NCI-H2196 treated with DMSO at 0.1 percent for 48 hours (cell line): ENCODE measurements around the gene CDC42BPG.
A peak's percentile ranks its signal among the peaks of the same experiment; 100 is the strongest.

Experiments
- DNase-seq: peaks from one replicate; lab custom pipeline; 2025; ENCODE audit not compliant: unreplicated experiment; lab: John Stamatoyannopoulos, UW

Gene CDC42BPG

DNA sequence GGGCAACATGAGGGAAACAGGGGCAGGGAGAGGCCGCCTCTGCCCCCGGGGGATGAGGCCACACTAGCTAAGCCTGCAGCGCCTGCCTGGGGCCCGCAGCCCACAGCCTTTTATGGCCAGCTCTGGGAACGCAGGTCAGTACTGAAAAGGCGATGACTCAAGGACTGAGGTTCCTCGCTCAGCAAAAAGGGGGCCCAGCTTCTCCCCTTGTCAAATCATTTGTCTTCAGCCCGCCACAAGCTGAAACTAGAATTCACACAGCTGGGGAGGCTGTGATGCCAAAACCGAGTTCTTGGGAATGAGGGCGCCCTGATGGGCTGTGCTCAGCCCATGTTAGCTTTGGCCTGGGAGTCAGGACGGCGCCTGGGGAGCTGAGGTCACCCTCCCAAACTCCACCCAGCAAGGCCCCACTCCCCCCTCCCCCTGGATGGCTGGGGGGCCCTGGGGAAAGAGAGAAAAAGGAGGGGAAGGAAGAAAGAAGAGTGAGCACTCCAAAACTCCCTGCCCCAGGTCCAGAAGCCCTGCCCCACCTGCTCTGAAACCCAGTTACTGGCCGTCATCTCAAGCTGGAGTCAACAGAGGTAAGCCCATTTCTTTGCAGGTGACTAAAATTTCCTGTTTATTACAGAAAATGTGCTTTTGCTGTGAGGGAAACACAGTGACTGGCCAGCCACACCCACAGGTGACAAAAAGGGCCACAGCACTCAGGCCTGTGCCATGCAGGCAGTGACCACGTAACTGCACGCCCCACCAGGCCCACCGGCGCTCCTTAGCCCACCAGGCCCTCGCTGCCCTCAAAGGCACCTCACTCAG is 20.2 kb upstream of the CDC42BPG start:
- DNase-seq = no peak

DNA sequence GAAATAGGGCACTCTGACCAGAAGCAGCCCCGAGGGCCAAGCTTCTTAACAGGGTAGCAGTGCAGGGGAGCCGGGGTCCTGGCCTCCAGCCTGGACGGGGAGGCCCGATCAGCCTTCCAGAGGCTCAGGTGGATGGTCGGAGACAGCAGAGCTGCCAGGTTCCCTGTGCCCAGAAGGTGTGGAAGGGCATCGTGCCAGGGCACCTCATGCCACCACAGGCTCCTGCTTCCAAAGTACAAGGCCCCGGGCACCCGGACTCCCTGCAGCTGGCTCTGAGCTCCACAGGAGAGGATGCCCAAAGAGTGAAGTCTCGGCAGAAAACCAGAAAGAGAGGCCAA is 19.7 kb upstream of the CDC42BPG start:
- no peak for DNase-seq

- no peak for DNase-seq
Measured at GRCh38 chr11:64863391-64864060, 19.1 kb upstream of the CDC42BPG start.

DNA sequence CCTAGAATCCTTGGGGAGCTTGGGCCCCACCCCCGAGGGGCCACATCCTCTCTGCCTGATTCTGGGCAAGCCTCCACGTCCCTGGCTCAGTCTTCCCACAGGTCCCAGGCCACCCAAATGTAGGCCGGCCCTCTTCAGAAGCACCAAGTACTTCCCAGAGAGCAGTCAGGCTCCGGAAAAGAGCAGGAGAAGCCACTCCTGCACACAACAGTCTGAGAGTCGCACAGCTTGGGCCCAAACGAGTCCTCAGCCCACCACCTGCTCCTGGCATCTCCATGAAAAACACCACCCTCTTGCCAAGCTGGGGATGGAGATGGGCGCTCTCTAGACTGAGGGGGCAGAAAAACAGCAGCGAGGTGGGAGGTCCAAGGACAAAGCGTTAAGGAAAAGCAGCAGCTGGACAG is 18.5 kb upstream of the CDC42BPG start:
- no peak for DNase-seq

GRCh38 chr11:64861227-64861975 is 16.9 kb upstream of the CDC42BPG start:
- DNase-seq = no peak

- DNase-seq = no peak
Measured at GRCh38 chr11:64859542-64860414, 15.3 kb upstream of the CDC42BPG start.

- no peak for DNase-seq
Measured at GRCh38 chr11:64858467-64859263, 14.2 kb upstream of the CDC42BPG start.

GRCh38 chr11:64857485-64857884 is 13.0 kb upstream of the CDC42BPG start:
- no peak for DNase-seq

DNA sequence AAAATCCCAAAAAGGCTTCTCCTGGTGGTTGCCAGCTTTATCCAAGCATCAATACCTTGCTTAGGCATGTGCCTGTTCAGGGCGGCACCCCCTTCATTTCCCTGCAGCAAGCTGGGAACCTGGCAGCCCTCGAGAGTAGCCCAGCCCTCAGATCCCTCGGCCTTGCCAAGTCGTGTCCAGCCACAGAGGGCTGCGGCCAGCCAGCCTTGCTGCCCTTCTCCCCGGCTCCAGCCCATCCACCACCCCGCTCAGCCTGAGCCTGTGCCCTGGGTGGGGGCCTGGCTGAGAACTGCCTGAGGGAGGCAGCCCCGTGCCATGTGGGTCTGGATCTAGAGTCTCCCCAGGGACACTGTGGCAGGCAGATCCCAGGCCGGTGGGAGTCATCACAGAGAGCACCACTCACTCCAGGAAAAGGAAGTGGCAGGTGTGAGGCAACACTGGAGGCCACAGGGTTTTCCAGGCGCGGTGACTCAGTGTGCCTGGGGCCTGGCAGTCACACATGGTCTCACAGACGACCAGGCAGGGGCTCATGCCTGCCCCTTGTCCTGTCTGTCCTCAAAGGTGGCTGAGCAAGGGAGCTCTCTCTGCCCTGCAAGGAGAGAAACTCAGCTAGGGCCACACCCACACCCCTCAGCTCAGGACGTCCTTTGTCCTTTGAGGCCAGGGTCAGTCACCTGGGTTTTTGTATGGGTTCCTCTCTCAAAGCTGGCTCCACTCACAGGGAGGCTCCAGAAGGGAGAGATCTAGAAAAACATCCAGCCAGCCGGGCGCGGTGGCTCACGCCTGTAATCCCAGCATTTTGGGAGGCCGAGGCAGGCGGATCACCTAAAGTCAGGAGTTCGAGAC is 12.2 kb upstream of the CDC42BPG start:
- DNase-seq = no peak

- no peak for DNase-seq
Measured at GRCh38 chr11:64855596-64856304, 11.3 kb upstream of the CDC42BPG start.

- peak; percentile 32 for DNase-seq
Measured at GRCh38 chr11:64854534-64855502, 10.4 kb upstream of the CDC42BPG start.

GRCh38 chr11:64854157-64854533 is 9.7 kb upstream of the CDC42BPG start:
- DNase-seq = no peak

GRCh38 chr11:64853709-64854108 is 9.3 kb upstream of the CDC42BPG start:
- DNase-seq = no peak

- no peak for DNase-seq
Measured at GRCh38 chr11:64852804-64853509, 8.5 kb upstream of the CDC42BPG start.

- no peak for DNase-seq
Measured at GRCh38 chr11:64851831-64852351, 7.4 kb upstream of the CDC42BPG start.

DNA sequence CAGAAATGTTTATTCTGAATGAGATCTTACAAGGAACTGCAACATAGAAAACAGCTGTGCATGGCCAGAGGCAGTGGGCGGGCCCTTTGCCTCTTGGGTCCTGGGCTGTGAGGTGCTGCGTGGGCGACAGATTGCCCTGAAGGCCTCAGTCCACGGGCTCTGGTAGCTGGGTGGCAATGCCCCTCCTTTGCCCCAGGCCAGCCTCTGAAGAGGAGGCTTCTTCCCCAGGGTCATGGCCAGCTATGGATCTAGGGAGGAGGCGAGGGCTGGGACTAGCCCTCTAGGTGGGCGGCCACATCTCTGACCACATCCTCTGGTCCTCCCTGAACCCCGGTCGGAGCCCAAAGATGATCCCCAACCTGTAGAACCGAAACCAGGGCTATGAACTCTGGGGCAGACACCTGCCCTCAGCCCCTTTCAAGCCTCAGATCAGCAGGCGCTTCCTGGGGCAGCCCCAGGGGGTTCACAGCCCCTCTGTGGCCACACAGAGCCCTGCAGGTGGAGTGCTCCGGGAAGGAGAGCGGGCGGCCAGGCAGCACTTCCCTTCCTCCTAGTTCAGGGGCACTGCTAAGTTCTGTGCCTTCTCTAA is 6.6 kb upstream of the CDC42BPG start:
- DNase-seq = no peak
